Endothelial cell (in vitro differentiated cells): ENCODE data around the gene TIMP3. TPM values are rescaled to one million over a fixed set of nuclear protein-coding genes. Genes with fewer than 3 reads are reported as not detected.

ENCODE experiments used
- DNase-seq: peaks from one replicate; pipeline ENCODE4 v3.0.0; 2021; ENCODE audit warnings: low spot score
- H3K27ac Mint-ChIP-seq: one replicate; pipeline ENCODE4 v1.8.0; 2021; ENCODE audit warnings: mixed read lengths, inconsistent platforms; ENCODE audit not compliant: unreplicated experiment
- H3K27me3 Mint-ChIP-seq: one replicate; pipeline ENCODE4 v1.8.0; 2021; ENCODE audit warnings: mild to moderate bottlenecking, moderate library complexity, mixed read lengths, inconsistent platforms; ENCODE audit not compliant: unreplicated experiment
- H3K36me3 Mint-ChIP-seq: one replicate; pipeline ENCODE4 v1.8.0; 2021; ENCODE audit warnings: mild to moderate bottlenecking, low read depth, mixed read lengths, inconsistent platforms; ENCODE audit not compliant: unreplicated experiment
- H3K4me1 Mint-ChIP-seq: one replicate; pipeline ENCODE4 v1.8.0; 2021; ENCODE audit warnings: mild to moderate bottlenecking, mixed read lengths, inconsistent platforms; ENCODE audit not compliant: unreplicated experiment
- H3K4me3 Mint-ChIP-seq: one replicate; pipeline ENCODE4 v1.8.0; 2021; ENCODE audit warnings: mild to moderate bottlenecking, mixed read lengths, inconsistent platforms; ENCODE audit not compliant: unreplicated experiment
- H3K9me3 Mint-ChIP-seq: one replicate; pipeline ENCODE4 v1.8.0; 2021; ENCODE audit warnings: mixed read lengths, inconsistent platforms; ENCODE audit not compliant: unreplicated experiment
- total RNA-seq: library from RNA; stranded (reverse); fragmentation: NEBNext Ultra II Directional; extraction: Animal tissue kit (Norgen Biotek cat#: 25700); gene quantifications from one replicate; pipeline ENCODE4 v1.2.1, GENCODE V29; 2021; ENCODE audit not compliant: unreplicated experiment
- TF ChIP-seq, protein P1 (sequence below): fragments of 200-600 bp; sonication (generic); IDR thresholded peaks from one replicate; pipeline ENCODE4 v1.5.0; 2021; ENCODE audit warnings: antibody characterized with exemption; ENCODE audit not compliant: unreplicated experiment

The TIMP3 gene
- total RNA-seq, 1 donor from 2014 or later = 73.5 TPM

DNA sequence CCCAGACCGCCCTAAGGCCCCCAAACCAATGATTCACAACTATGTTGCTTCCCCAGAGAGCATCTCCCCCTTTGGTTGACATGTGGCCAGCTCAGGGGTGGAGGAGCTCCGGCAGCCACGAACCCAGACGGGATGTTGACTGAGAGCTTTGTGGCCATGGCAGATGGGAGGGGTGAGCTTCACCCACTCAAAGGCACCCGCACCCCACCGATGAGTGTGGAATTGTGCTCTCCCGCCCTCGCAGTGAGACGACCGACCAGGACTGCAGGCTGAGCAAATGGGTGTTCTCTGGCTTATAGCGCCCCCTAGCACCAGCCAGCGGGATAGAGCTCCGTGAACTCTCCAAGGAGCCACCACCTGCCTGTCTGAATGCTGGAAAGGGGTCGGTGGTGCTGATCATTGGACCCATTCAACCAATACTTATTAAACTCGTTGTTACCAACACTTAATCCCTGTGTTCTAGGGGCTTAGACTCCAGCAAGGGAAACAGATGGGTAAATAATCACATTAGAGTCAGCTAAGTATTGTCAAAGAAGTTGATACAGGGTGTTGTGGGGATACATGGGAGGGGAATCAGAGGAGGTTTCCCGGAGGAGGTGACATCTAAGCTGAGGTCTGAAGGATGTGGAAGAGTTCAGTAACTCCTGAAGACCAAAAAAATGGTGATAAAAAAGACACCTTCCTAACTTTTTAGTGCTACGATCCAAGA, 4.5 kb upstream of the TIMP3 start:
- Mint-ChIP-seq H3K9me3 (no peaks in the 10 kb centered on the region), H3K4me1 (peaks cover 15% of the 10 kb centered on the region), H3K27me3 (peaks cover 6% of the 10 kb centered on the region), H3K27ac (no peak overlapping the region), H3K4me3 (no peak overlapping the region), H3K36me3 (no peaks in the 10 kb centered on the region)
- peak; percentile 74 for DNase-seq
- TF ChIP-seq, protein P1, sequence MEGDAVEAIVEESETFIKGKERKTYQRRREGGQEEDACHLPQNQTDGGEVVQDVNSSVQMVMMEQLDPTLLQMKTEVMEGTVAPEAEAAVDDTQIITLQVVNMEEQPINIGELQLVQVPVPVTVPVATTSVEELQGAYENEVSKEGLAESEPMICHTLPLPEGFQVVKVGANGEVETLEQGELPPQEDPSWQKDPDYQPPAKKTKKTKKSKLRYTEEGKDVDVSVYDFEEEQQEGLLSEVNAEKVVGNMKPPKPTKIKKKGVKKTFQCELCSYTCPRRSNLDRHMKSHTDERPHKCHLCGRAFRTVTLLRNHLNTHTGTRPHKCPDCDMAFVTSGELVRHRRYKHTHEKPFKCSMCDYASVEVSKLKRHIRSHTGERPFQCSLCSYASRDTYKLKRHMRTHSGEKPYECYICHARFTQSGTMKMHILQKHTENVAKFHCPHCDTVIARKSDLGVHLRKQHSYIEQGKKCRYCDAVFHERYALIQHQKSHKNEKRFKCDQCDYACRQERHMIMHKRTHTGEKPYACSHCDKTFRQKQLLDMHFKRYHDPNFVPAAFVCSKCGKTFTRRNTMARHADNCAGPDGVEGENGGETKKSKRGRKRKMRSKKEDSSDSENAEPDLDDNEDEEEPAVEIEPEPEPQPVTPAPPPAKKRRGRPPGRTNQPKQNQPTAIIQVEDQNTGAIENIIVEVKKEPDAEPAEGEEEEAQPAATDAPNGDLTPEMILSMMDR = peak; percentile 85

DNA sequence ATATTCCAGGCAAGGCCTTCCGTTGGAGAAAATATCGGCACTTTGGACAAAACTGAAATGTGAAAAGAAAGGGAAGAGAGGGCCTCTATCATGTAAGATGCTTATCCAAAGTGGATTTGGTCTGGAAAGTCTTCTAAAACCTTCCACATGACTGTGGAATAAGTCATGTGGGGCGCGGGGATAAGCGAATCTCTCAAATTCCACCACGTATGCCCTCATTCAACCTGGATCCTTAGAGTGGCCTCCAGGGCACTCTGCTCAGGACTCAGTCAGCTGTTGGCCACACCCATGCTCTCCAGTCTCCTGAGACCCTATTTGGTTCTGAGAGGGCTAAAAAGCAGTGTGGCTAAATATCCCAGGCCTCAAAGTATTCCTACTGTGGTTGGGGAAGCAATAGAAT, 2.0 kb upstream of the TIMP3 start:
- DNase-seq = no peak
- no peaks in the 10 kb centered on the region for H3K36me3 Mint-ChIP-seq
- H3K27ac Mint-ChIP-seq = no peak overlapping the region
- peaks cover 13% of the 10 kb centered on the region for H3K27me3 Mint-ChIP-seq
- H3K4me3 Mint-ChIP-seq = no peak overlapping the region
- TF ChIP-seq, protein P1 = no peak
- H3K9me3 Mint-ChIP-seq = no peaks in the 10 kb centered on the region
- H3K4me1 Mint-ChIP-seq = peaks cover 33% of the 10 kb centered on the region

DNA sequence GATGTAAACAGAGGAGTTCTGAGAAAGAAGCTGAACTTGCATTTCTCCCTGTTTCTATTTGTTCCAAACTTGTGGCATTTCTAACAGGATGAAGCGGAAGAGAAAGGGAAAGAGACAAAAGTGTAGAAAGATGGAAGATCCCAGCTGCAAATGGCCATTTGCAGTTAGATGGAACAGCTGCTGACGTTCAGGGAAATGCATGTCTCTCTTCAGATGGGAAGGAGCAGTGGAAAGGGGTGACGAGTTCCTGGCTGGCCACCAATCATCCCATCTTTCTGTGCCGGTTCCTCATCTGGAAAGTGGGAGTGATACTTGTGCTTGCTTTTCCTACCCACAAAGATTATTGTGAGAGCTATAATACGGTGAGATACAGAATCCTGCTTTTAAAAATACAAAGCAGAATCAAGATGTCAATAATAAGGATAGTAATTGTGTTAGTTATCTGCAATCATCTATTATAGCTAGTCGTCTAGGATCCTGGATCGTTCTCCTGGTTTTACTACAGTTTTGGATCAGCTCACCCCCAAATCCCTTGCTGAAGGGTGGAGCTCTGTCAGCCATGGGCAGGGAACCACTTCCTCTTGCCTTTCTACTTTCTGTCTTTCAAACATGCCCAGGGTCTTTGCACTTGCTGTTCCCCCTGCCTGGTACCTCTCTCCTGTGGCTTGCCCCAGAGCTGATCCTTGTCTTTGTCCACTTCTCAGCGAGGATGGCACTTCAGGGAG, 1.2 kb upstream of the TIMP3 start:
- no peak for DNase-seq
- no peaks in the 10 kb centered on the region for H3K9me3 Mint-ChIP-seq
- TF ChIP-seq, protein P1 = no peak
- H3K4me3 Mint-ChIP-seq = peak overlapping the region; percentile 88
- peaks cover 15% of the 10 kb centered on the region for H3K27me3 Mint-ChIP-seq
- H3K27ac Mint-ChIP-seq = peak overlapping the region; percentile 70
- no peaks in the 10 kb centered on the region for H3K36me3 Mint-ChIP-seq
- H3K4me1 Mint-ChIP-seq = peaks cover 31% of the 10 kb centered on the region

GRCh38 chr22:32800994-32801536, 440 bp upstream of the TIMP3 start:
- H3K27ac Mint-ChIP-seq = no peak overlapping the region
- H3K4me1 Mint-ChIP-seq = peaks cover 26% of the 10 kb centered on the region
- TF ChIP-seq, protein P1 = no peak
- H3K9me3 Mint-ChIP-seq = no peaks in the 10 kb centered on the region
- H3K27me3 Mint-ChIP-seq = peaks cover 14% of the 10 kb centered on the region
- no peak for DNase-seq
- no peaks in the 10 kb centered on the region for H3K36me3 Mint-ChIP-seq
- H3K4me3 Mint-ChIP-seq = peak overlapping the region; percentile 88

DNA sequence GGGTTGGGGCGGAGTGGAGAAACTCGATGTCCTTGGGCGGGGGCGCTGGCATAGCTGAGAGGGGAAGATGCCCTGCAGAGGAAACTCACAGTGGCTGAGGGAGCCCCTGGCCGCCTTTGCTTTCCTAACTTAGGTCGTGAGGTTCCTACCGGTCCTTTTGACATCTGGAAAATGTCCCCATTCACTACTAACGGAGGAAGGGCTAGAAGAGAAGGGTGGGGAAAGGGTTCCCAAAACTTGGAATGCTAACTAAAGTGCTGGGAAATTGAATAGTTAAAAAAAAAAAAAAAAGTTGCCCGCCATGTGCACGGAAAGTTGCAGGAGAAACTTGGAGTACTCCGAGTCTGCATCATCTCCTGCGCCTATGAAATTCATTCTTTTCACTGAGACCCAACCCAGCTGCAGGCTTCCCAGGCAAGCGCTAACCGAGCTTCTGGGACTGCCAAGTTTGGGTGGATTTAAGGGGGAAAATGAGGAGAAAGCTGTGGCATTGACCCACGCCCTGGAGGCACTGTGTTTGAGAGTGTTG, 796 bp downstream of the TIMP3 start:
- DNase-seq = no peak
- Mint-ChIP-seq H3K27ac (peak overlapping the region; percentile 57), H3K9me3 (no peaks in the 10 kb centered on the region), H3K36me3 (no peaks in the 10 kb centered on the region), H3K27me3 (peaks cover 14% of the 10 kb centered on the region), H3K4me1 (peaks cover 24% of the 10 kb centered on the region), H3K4me3 (peak overlapping the region; percentile 97)
- TF ChIP-seq, protein P1 = no peak
